ENCODE measurements around the gene CNGA4.

The CNGA4 gene

GRCh38 chr11:6238902-6239301 is at the start of gene CNGA4:
Gene CNGA4, plus strand, starts transcription at chr11:6239089. Its CDS starts 118 bp downstream, at chr11:6239207.
- DNase-seq, result peak; percentile 26

- DNase-seq, result no peak
These were observed 47.1 kb upstream of the CNGA4 start for GRCh38 chr11:6191742-6192141.

DNA sequence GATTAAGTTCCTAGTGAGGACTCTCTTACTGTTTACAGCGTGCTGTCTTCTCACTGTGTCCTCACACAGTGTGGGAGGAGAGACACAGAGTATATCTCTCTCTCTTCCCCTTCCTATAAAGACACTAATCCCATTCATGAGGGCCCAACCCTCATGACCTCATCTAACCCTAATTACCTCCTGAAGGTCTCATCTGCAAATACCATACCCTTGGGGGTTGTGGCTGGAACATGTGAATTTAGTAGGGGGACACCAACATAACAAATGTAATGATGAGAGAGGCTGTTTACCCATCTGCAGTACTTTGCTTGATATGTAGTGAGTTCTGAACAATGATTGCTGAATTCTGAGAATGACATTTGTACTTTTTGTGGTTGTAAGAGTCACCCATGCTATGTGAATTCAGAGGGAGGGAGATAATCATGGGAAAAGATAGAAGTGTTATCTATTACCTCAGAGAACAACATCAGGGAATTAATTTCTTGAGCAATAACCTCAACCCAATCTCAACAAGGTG is 44.8 kb upstream of the CNGA4 start:
- no peak for DNase-seq

DNA sequence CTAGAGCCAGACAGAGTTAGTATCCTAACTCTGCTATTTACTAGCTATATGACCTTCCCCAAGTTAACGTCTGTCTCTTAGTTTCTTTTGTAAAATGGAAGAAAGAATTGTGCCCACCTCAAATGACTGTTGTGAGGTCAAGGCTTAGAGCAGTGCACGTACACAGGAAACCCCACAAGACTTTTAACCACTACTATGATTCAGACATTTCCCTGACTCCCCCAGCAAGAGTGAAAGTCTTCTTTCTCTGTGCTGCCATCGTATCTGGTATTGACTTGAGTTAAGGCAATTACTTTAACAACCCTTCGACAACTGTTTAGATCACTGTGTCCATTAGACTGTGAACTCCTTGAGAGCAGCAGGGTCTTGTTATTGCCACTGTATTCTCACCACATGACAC is 42.5 kb upstream of the CNGA4 start:
- no peak for DNase-seq

DNA sequence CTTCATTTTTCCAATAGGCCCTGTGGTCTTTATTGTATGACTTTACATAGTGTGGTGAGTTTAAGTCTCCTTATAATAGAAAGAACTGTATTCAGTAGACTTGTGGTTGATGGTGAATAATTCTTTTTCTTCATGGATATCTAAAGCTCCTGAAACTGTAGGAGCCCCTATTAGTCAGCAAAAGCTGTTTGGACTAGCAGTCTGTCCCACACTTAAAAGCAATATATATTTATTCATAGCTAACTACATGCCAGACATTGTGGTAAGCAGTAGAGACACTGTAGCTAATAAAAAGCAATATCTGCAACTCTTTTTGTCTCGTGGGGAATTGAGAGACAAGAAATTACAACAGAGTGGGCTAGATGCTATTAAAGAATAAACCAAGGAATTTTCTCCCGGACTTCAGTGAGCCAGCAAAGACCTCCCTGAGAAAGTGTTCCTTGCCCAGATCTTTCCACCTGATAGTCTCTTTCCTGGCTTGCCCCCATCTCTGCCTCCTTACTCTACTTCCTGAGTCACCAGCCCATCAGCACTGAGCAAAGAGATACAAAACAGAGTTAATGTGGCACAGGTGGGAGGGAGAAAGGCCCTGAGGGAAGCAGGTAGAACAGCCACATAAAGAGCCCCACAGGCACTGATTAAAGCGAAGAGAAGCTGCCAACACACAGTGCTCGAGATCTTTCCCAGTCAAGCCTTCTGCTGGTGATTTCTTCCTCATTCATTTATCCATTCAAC is 41.3 kb upstream of the CNGA4 start:
- no peak for DNase-seq

DNA sequence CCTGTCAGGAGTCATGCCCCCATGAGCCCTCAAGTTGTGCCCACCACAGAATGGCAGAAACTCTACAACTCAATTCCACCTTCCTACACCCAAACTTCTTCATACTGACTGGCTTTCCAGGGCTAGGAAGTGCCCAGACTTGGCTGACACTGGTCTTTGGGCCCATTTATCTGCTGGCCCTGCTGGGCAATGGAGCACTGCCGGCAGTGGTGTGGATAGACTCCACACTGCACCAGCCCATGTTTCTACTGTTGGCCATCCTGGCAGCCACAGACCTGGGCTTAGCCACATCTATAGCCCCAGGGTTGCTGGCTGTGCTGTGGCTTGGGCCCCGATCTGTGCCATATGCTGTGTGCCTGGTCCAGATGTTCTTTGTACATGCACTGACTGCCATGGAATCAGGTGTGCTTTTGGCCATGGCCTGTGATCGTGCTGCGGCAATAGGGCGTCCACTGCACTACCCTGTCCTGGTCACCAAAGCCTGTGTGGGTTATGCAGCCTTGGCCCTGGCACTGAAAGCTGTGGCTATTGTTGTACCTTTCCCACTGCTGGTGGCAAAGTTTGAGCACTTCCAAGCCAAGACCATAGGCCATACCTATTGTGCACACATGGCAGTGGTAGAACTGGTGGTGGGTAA is 39.6 kb upstream of the CNGA4 start, which contains the start of gene OR52W1:
Gene OR52W1, plus strand, starts transcription at position 51 of the 637 bp plus-strand sequence. Its CDS starts 0 bp downstream, at position 51.
- no peak for DNase-seq

GRCh38 chr11:6200975-6201374 is 37.9 kb upstream of the CNGA4 start:
- no peak for DNase-seq

DNA sequence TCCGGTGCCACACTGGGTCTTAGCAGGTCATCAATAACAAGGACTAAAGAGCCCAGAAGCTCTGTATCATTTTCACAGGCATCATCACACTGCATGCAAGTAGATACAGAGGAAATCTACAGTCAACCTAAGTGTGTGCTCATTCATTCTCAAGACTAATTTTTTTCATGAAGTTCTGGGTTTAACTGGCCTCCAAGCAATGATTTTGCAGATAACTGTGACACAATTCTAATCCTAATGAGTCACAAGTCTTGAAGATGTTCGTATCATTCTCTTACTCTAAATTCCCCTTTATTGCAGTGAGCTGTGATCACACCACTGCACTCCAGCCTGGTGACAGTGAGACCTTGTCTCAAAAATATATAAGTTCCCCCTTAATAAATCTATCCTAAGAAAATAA is 37.4 kb upstream of the CNGA4 start:
- DNase-seq, result no peak

- no peak for DNase-seq
These were observed 36.8 kb upstream of the CNGA4 start for GRCh38 chr11:6202041-6202440.

GRCh38 chr11:6203327-6203726 is 35.6 kb upstream of the CNGA4 start:
- no peak for DNase-seq

- DNase-seq, result no peak
These were observed 34.2 kb upstream of the CNGA4 start for GRCh38 chr11:6204706-6205105.

GRCh38 chr11:6205366-6205765 is 33.5 kb upstream of the CNGA4 start, which contains the start of gene C11orf42:
Gene C11orf42, plus strand, starts transcription at chr11:6205557. Its CDS starts 59 bp downstream, at chr11:6205616.
- DNase-seq, result no peak

- DNase-seq, result no peak
These were observed 32.3 kb upstream of the CNGA4 start for GRCh38 chr11:6206456-6207180.

GRCh38 chr11:6209801-6210200 is 29.1 kb upstream of the CNGA4 start:
- DNase-seq, result no peak

DNA sequence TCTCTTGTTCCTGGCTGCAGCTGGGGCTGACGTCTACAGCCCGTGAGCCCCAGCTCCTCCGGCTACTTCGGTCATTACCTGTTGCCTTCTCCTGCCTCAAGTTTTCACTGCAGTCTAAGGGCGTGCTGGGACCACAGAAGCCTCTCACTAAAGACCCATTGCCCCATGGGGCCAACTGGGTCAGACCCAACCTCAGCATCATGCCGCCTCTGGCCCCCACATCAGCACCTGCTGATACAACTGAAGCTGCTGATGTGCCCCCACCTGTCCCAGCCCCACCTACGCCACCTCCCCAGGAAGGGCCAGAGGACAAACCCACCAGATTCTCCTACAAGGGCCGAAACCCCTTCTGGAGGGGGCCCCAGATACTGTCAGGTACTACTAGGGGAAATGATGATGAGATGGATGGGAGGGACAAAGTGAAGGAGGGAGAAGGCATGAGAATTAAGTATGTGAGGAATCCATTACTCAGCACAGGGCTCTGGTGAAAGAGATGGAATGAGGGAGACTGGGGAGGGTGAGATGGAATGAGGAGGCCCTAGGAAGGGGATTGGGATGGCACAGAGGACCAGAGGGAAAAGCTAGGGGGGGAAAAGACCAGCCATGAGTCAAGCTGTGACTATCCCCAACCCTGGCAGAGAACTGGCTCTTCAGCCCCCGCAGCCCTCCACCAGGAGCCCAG is 28.5 kb upstream of the CNGA4 start:
- no peak for DNase-seq

GRCh38 chr11:6214530-6214929 is 24.4 kb upstream of the CNGA4 start:
- DNase-seq, result no peak

- no peak for DNase-seq
These were observed 22.4 kb upstream of the CNGA4 start for GRCh38 chr11:6216501-6216900.

DNA sequence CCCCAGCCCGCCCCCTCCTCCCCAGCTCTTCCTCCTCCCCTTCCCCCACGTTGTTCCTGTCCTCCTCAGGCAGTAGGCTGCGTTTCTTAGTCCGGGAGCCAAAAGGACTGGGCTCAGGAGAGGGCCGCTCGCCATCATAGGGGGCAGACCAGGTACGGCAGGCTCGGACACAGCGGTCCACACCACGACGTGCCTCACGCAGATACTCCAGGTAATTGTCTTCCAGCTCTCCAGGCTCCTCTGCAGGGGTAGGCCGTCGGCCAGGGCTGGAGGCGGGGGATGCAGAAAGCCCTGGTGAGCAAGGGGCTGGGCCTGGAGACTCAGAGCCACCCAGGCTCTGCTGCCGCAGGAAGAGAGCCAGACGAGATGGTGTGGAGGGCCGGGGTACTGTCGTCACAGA is 21.2 kb upstream of the CNGA4 start:
- DNase-seq, result no peak

- DNase-seq, result no peak
These were observed 19.5 kb upstream of the CNGA4 start for GRCh38 chr11:6219359-6219758.

- DNase-seq, result no peak
These were observed 15.0 kb upstream of the CNGA4 start for GRCh38 chr11:6223854-6224253.

DNA sequence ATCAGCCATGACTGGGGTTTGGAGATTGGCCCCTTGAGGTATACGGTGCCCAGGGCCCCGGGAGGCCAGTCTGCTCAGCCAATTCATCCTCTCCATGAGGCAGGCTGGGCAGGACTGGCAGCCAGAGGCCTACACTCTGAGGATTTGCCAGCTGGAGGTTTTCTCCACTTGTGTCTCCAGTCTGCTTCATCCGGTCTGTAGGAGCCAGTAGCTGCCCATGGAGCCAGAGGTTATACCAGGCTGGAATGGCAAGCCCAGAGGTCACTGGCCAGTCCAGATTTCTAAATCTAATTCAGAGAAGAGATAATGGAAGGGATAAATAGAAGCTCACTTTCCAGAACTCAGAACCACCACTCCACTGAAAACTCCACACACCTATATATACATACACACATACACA is 14.5 kb upstream of the CNGA4 start:
- no peak for DNase-seq

GRCh38 chr11:6225024-6225423 is 13.9 kb upstream of the CNGA4 start:
- DNase-seq, result no peak

GRCh38 chr11:6225896-6226295 is 13.0 kb upstream of the CNGA4 start:
- no peak for DNase-seq

Measured in NCI-H2029 (cell line).